ENCODE measurements around the gene PGP. TPM values are rescaled to one million over a fixed set of nuclear protein-coding genes. Genes with fewer than 3 reads are reported as not detected.
"Not testable (repeated sequence)": the region's sequence is repeated elsewhere in the genome, so short reads cannot be mapped to it uniquely, and the experiment has no call there.

The PGP gene
- total RNA-seq, 1 donor from 2014 or later: 15.0 TPM

- Histone ChIP-seq H3K27me3 (no peaks in the 10 kb centered on the region), H3K27ac (peak overlapping the region; percentile 98), H3K4me1 (peaks cover 18% of the 10 kb centered on the region), H3K9me3 (no peaks in the 10 kb centered on the region), H3K4me3 (peak overlapping the region; percentile 86), H3K36me3 (peaks cover 29% of the 10 kb centered on the region)
- intact Hi-C loops (cut with DNase I): no loop called here
- ATAC-seq (no peak), DNase-seq (no peak)
- TF ChIP-seq CTCF (IDR thresholded peaks at IDR 0.05): no peak
Observed at GRCh38 chr16:2204416-2205103, 10.1 kb downstream of the PGP start.

GRCh38 chr16:2203119-2203688, 11.4 kb downstream of the PGP start:
- ATAC-seq; intact Hi-C loops (cut with DNase I); H3K9me3 ChIP-seq; DNase-seq; H3K27me3 ChIP-seq; H3K27ac ChIP-seq; H3K4me3 ChIP-seq: not testable (repeated sequence)
- Histone ChIP-seq H3K36me3 (peaks cover 15% of the 10 kb centered on the region), H3K4me1 (peaks cover 18% of the 10 kb centered on the region)

- Histone ChIP-seq H3K27ac (no peak overlapping the region), H3K27me3 (peaks cover 22% of the 10 kb centered on the region), H3K4me1 (peaks cover 12% of the 10 kb centered on the region), H3K9me3 (no peaks in the 10 kb centered on the region), H3K36me3 (no peaks in the 10 kb centered on the region), H3K4me3 (no peak overlapping the region)
- no peak for TF ChIP-seq CTCF (IDR thresholded peaks at IDR 0.05)
- intact Hi-C loops (cut with DNase I): no loop called here
- ATAC-seq (no peak), DNase-seq (no peak)
Observed at GRCh38 chr16:2200313-2200712, 14.3 kb downstream of the PGP start.

- no peak for TF ChIP-seq CTCF (IDR thresholded peaks at IDR 0.05)
- H3K27ac ChIP-seq: no peak overlapping the region
- intact Hi-C loops (cut with DNase I): no loop called here
- ATAC-seq (no peak), DNase-seq (no peak)
- peaks cover 28% of the 10 kb centered on the region for H3K27me3 ChIP-seq
- H3K36me3 ChIP-seq: no peaks in the 10 kb centered on the region
- peaks cover 13% of the 10 kb centered on the region for H3K4me1 ChIP-seq
- H3K4me3 ChIP-seq: no peak overlapping the region
- no peaks in the 10 kb centered on the region for H3K9me3 ChIP-seq
Observed at GRCh38 chr16:2199621-2200139, 15.0 kb downstream of the PGP start.

- H3K27me3 ChIP-seq: peaks cover 34% of the 10 kb centered on the region
Observed at GRCh38 chr16:2199095-2199494, 15.5 kb downstream of the PGP start.

More at GRCh38 chr16:2199095-2199494, 15.5 kb downstream of the PGP start:
- ATAC-seq (no peak), DNase-seq (no peak)
- no peak for TF ChIP-seq CTCF (IDR thresholded peaks at IDR 0.05)
- Histone ChIP-seq H3K4me3 (no peak overlapping the region), H3K4me1 (peaks cover 11% of the 10 kb centered on the region), H3K27ac (no peak overlapping the region), H3K36me3 (no peaks in the 10 kb centered on the region), H3K9me3 (no peaks in the 10 kb centered on the region)
- intact Hi-C loops (cut with DNase I): no loop called here

Measured in upper lobe of right lung (tissue), 1 donor.